ENCODE results near the gene COL4A1. TPM values are rescaled to one million over a fixed set of nuclear protein-coding genes. Genes with fewer than 3 reads are reported as not detected.

COL4A1 gene
- total RNA-seq, 1 donor from 2014 or later: 756 TPM

- DNase-seq (ENCODE audit: low spot score in 2 of 2): peak in 1 of 2 donors; percentile 56
- H3K4me1 ChIP-seq: peaks cover 3 to 55% of the 10 kb centered on the region in 2 donors
- TF ChIP-seq, protein P1, sequence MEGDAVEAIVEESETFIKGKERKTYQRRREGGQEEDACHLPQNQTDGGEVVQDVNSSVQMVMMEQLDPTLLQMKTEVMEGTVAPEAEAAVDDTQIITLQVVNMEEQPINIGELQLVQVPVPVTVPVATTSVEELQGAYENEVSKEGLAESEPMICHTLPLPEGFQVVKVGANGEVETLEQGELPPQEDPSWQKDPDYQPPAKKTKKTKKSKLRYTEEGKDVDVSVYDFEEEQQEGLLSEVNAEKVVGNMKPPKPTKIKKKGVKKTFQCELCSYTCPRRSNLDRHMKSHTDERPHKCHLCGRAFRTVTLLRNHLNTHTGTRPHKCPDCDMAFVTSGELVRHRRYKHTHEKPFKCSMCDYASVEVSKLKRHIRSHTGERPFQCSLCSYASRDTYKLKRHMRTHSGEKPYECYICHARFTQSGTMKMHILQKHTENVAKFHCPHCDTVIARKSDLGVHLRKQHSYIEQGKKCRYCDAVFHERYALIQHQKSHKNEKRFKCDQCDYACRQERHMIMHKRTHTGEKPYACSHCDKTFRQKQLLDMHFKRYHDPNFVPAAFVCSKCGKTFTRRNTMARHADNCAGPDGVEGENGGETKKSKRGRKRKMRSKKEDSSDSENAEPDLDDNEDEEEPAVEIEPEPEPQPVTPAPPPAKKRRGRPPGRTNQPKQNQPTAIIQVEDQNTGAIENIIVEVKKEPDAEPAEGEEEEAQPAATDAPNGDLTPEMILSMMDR (IDR thresholded peaks at IDR 0.05): no peak
- H3K27ac ChIP-seq: peak overlapping the region; percentile 63 to 82
- H3K9me3 ChIP-seq: no peaks in the 10 kb centered on the region
- H3K36me3 ChIP-seq: peaks cover 0 to 3% of the 10 kb centered on the region in 2 donors
- no peak overlapping the region for H3K4me3 ChIP-seq
- intact Hi-C loops (cut with DNase I): no loop called here
- H3K27me3 ChIP-seq: no peaks in the 10 kb centered on the region
Observed at GRCh38 chr13:110280985-110281688, 25.8 kb downstream of the COL4A1 start.

DNA sequence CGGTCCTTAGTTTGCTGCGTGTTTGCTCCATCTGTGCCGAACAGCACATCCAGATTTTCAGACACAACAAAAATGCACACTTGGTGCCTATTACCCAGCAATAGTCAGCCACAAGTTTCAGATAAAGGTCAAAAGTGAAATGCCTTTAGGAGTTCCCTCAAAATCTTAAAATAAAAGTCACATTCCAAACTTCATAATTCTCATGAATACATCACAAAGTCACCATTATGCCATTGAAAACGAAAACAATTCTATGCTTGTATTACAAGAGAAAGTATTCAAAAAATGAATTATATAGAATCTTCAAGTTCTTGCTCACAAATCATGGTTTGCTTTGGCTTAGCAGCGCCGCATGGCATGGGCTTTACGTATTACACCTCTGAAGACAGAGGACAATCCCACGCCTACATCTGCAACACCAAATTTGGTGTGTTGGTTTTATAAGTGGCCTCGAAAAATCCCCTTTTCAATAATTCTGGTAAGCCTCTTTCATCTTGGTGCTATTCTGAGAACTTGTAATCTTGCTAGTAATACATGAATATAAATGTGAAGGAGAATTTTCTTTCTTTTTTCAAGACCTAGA lies 26.6 kb downstream of the COL4A1 start:
- no peaks in the 10 kb centered on the region for H3K9me3 ChIP-seq
- TF ChIP-seq, protein P1 (IDR thresholded peaks at IDR 0.05): no peak
- H3K27ac ChIP-seq: peak overlapping the region; percentile 63 to 82
- peak in 1 of 2 donors; percentile 57 for DNase-seq (ENCODE audit: low spot score in 2 of 2)
- no peak overlapping the region for H3K4me3 ChIP-seq
- H3K36me3 ChIP-seq: no peaks in the 10 kb centered on the region
- intact Hi-C loops (cut with DNase I): no loop called here
- H3K27me3 ChIP-seq: no peaks in the 10 kb centered on the region
- peaks cover 3 to 59% of the 10 kb centered on the region in 2 donors for H3K4me1 ChIP-seq

DNA sequence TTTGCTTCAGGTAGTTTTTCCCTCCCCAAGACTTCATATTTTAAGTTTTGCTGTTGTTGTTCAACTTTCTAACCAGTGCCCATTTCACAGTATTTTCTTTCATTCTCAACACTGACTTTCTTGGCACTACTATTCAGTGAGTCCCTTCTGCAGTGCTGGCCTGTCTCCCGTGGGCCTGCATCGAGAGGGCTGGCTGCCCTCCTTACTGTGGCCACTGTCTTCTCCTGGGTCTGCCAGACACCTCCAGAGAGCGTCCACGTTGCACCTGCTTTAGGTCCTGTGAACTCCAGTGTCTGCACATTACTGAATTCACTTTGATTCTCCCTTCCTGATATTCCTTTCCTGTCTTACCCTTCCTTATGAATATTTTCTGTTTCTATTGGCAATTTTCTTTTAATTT lies 27.3 kb downstream of the COL4A1 start:
- DNase-seq (ENCODE audit: low spot score in 2 of 2): peak in 1 of 2 donors; percentile 52
- Histone ChIP-seq H3K9me3 (no peaks in the 10 kb centered on the region), H3K27ac (peak overlapping the region; percentile 63 to 82), H3K36me3 (no peaks in the 10 kb centered on the region), H3K27me3 (no peaks in the 10 kb centered on the region), H3K4me1 (peaks cover 3 to 58% of the 10 kb centered on the region in 2 donors), H3K4me3 (no peak overlapping the region)
- intact Hi-C loops (cut with DNase I): no loop called here
- TF ChIP-seq, protein P1 (IDR thresholded peaks at IDR 0.05): no peak

DNA sequence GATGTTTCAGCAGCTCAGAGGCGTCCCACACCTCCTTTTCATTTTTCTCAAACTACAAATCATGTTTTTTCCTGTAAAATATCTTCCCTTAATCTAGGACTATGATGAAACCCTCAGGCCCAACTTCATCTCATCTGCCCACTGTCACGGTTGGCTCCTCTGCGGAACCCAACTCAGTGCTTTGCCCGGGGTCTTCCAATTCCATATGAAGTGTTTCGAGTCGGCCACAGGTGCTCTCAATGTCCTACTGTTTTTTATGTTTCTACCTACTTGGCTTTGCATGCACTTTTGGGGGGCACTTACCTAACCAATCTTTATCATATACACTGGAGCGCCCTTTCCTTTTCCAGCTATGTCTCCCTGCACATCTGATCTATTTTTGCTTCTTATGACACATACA lies 28.1 kb downstream of the COL4A1 start:
- Histone ChIP-seq H3K27me3 (no peaks in the 10 kb centered on the region), H3K36me3 (no peaks in the 10 kb centered on the region), H3K9me3 (no peaks in the 10 kb centered on the region), H3K27ac (peak overlapping the region in 1 of 2 donors; percentile 82), H3K4me3 (no peak overlapping the region), H3K4me1 (peaks cover 3 to 54% of the 10 kb centered on the region in 2 donors)
- no peak for DNase-seq (ENCODE audit: low spot score in 2 of 2)
- TF ChIP-seq, protein P1 (IDR thresholded peaks at IDR 0.05): no peak
- intact Hi-C loops (cut with DNase I): no loop called here

GRCh38 chr13:110277357-110277975 lies 29.5 kb downstream of the COL4A1 start:
- intact Hi-C loops (cut with DNase I): no loop called here
- no peak for DNase-seq (ENCODE audit: low spot score in 2 of 2)
- Histone ChIP-seq H3K27ac (peak overlapping the region; percentile 34 to 58), H3K4me3 (no peak overlapping the region), H3K9me3 (no peaks in the 10 kb centered on the region), H3K27me3 (no peaks in the 10 kb centered on the region), H3K4me1 (peaks cover 3 to 57% of the 10 kb centered on the region in 2 donors), H3K36me3 (peaks cover 6 to 10% of the 10 kb centered on the region in 2 donors)
- TF ChIP-seq, protein P1 (IDR thresholded peaks at IDR 0.05): no peak

Measured in ascending aorta (tissue), 2 donors.